ENCODE measurements around the gene COL2A1.

Gene COL2A1

DNA sequence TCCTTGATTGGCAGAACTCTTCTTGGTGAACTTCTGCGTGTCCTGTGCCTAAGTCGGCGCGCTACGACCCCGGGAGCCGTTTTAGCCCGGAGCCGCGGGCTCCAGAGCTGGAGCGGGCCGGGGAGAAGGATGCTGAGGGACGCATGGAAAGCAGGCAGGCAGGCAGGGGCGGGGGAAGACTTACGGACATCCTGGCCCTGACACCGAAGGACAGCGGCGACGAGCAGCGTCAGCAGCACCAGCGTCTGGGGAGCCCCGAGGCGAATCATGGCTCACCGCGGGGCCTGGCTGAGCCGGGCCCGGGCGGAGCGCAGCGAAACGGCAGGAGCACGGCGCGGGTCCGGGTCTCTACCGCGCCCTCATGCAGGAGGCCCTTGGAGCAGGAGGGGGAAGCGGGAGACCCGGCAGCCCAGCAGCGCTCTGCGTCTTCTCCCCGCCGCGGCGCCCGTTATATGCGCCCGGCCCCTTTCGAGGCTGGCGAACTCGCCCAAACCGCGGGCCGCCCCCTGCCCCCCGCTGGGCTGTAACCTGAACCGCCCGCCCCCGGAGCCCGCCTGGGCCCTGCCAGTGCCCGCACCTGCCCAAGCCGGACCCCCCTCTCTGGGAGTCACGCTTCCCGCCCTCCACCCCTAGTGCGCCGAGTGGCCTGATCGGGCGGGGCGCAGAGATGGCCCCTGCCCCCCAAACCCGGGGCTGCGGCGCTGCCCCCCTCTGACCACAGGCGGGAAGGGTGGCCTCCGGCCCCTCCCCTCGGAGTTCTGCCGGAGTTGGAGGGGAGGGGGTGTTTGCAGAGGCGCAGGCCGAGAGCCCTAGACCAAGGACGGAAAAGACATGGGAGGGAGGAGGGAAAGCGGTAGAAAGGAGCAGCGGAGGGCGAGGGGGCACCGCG, at the start of gene COL2A1 (continued):
- TF ChIP-seq, protein P1, sequence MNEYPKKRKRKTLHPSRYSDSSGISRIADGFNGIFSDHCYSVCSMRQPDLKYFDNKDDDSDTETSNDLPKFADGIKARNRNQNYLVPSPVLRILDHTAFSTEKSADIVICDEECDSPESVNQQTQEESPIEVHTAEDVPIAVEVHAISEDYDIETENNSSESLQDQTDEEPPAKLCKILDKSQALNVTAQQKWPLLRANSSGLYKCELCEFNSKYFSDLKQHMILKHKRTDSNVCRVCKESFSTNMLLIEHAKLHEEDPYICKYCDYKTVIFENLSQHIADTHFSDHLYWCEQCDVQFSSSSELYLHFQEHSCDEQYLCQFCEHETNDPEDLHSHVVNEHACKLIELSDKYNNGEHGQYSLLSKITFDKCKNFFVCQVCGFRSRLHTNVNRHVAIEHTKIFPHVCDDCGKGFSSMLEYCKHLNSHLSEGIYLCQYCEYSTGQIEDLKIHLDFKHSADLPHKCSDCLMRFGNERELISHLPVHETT (tag by site-specific recombination; IDR thresholded peaks at IDR 0.05), result no peak
- TF ChIP-seq HOXA7 (CRISPR knock-in tag; IDR thresholded peaks at IDR 0.05; ENCODE audit: borderline replicate concordance), result no peak
- TF ChIP-seq ZNF404 (tag by site-specific recombination; IDR thresholded peaks at IDR 0.05), result no peak
- TF ChIP-seq ZBTB1 (tag by site-specific recombination; IDR thresholded peaks at IDR 0.05), result no peak
- peak; percentile 65 for TF ChIP-seq SP2 (tag by site-specific recombination; IDR thresholded peaks at IDR 0.05)
- TF ChIP-seq ZNF521 (tag by site-specific recombination; IDR thresholded peaks at IDR 0.05), result no peak
- TF ChIP-seq ZNF777 (tag by site-specific recombination; IDR thresholded peaks at IDR 0.05; ENCODE audit: borderline replicate concordance), result no peak
- TF ChIP-seq GLI4 (tag by site-specific recombination; IDR thresholded peaks at IDR 0.05), result no peak
- no peak for TF ChIP-seq ZNF658 (tag by site-specific recombination; IDR thresholded peaks at IDR 0.05)
- TF ChIP-seq SP7 (tag by site-specific recombination; IDR thresholded peaks at IDR 0.05), result 0 out of 2 replicates have a peak, but pooled peaks have one; percentile 27
- no peak for TF ChIP-seq ZSCAN30 (tag by site-specific recombination; IDR thresholded peaks at IDR 0.05)
- no peak for TF ChIP-seq GFI1B (tag by site-specific recombination; IDR thresholded peaks at IDR 0.05)
- no peak for TF ChIP-seq ELK4 (IDR thresholded peaks at IDR 0.05; ENCODE audit: borderline replicate concordance, low read depth, low read length)
- no peak for TF ChIP-seq HOXD13 (CRISPR knock-in tag; IDR thresholded peaks at IDR 0.05; ENCODE audit: borderline replicate concordance)
- no peak for TF ChIP-seq ZNF239 (tag by site-specific recombination; IDR thresholded peaks at IDR 0.05)
- no peak for TF ChIP-seq TRIM28 (IDR thresholded peaks at IDR 0.05; ENCODE audit: borderline replicate concordance, low read length)
- TF ChIP-seq GLIS2 (tag by site-specific recombination; IDR thresholded peaks at IDR 0.05), result peak; percentile 70
- no peak for TF ChIP-seq PRDM6 (tag by site-specific recombination; IDR thresholded peaks at IDR 0.05)
- no peak for TF ChIP-seq INSM2 (tag by site-specific recombination; IDR thresholded peaks at IDR 0.05)
- no peak for TF ChIP-seq OVOL3 (tag by site-specific recombination; IDR thresholded peaks at IDR 0.05)
- TF ChIP-seq ZNF211 (tag by site-specific recombination; IDR thresholded peaks at IDR 0.05; ENCODE audit: low read depth), result no peak
- TF ChIP-seq EGR2 (tag by site-specific recombination; IDR thresholded peaks at IDR 0.05; ENCODE audit: low read depth), result peak; percentile 59
- TF ChIP-seq ZNF354C (tag by site-specific recombination; IDR thresholded peaks at IDR 0.05; ENCODE audit: borderline replicate concordance, low read depth), result no peak
- TF ChIP-seq ZNF837 (tag by site-specific recombination; IDR thresholded peaks at IDR 0.05), result no peak
- TF ChIP-seq ZSCAN16 (tag by site-specific recombination; IDR thresholded peaks at IDR 0.05), result no peak
- no peak for TF ChIP-seq ZNF416 (tag by site-specific recombination; IDR thresholded peaks at IDR 0.05)
- TF ChIP-seq ZNF585B (tag by site-specific recombination; IDR thresholded peaks at IDR 0.05), result no peak
- no peak for TF ChIP-seq ZBTB7A (tag by site-specific recombination; IDR thresholded peaks at IDR 0.05; ENCODE audit: low read depth)
- TF ChIP-seq, protein P2, sequence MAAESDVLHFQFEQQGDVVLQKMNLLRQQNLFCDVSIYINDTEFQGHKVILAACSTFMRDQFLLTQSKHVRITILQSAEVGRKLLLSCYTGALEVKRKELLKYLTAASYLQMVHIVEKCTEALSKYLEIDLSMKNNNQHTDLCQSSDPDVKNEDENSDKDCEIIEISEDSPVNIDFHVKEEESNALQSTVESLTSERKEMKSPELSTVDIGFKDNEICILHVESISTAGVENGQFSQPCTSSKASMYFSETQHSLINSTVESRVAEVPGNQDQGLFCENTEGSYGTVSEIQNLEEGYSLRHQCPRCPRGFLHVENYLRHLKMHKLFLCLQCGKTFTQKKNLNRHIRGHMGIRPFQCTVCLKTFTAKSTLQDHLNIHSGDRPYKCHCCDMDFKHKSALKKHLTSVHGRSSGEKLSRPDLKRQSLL (tag by site-specific recombination; IDR thresholded peaks at IDR 0.05), result peak; percentile 71; the same call in 1 of the 2 replicates
- TF ChIP-seq ZNF670 (tag by site-specific recombination; IDR thresholded peaks at IDR 0.05; ENCODE audit: low read depth), result no peak
- TF ChIP-seq ZNF664 (tag by site-specific recombination; IDR thresholded peaks at IDR 0.05), result no peak
- no peak for TF ChIP-seq ZNF266 (tag by site-specific recombination; IDR thresholded peaks at IDR 0.05; ENCODE audit: low read depth)
- no peak for TF ChIP-seq ZNF623 (tag by site-specific recombination; IDR thresholded peaks at IDR 0.05)

Data from HEK293 (cell line).